Measurements from ENCODE around the gene SEC61G. TPM values are rescaled to one million over a fixed set of nuclear protein-coding genes. Genes with fewer than 3 reads are reported as not detected.
A peak's percentile ranks its signal among the peaks of the same experiment; 100 is the strongest.

SEC61G gene
- total and polyA plus RNA-seq, 10 of the 15 experiments (the other 5 are each of a cell fraction or from before 2014, with no cell fraction given): 163 to 809 (median 346) TPM

- TF ChIP-seq POU2F2 (IDR thresholded peaks at IDR 0.05; ENCODE audit: borderline replicate concordance, low read depth, low read length) (peak; percentile 77; the same call in 2 of the 3 replicates), IRF4 (IDR thresholded peaks at IDR 0.05; ENCODE audit: low read depth, low read length) (no peak), SP1 (IDR thresholded peaks at IDR 0.05; ENCODE audit: low read depth, low read length) (peak; percentile 76), LARP7 (IDR thresholded peaks at IDR 0.05) (no peak; the same call in 1 of the 2 replicates), SMC3 (IDR thresholded peaks at IDR 0.05; ENCODE audit: borderline replicate concordance, low read length) (no peak), MYB (IDR thresholded peaks at IDR 0.05; ENCODE audit: borderline replicate concordance, low read depth, low read length) (no peak), TCF3 (IDR thresholded peaks at IDR 0.05; ENCODE audit: borderline replicate concordance, insufficient read depth, low read depth, low read length) (no peak), E2F8 (IDR thresholded peaks at IDR 0.05; ENCODE audit: low read depth, partially characterized antibody) (peak; percentile 49), CUX1 (IDR thresholded peaks at IDR 0.05; ENCODE audit: insufficient replicate concordance, low read depth, low read length) (no peak), TCF7 (IDR thresholded peaks at IDR 0.05; ENCODE audit: borderline replicate concordance) (no peak), SMAD1 (IDR thresholded peaks at IDR 0.05; ENCODE audit: low read depth, partially characterized antibody) (peak; percentile 83), PRDM15 (CRISPR knock-in tag; IDR thresholded peaks at IDR 0.05) (no peak), ETV6 (conservative IDR thresholded peaks at IDR 0.05 in 1 of 2, IDR thresholded peaks at IDR 0.05 in 1 of 2; ENCODE audit: borderline replicate concordance in 1 of 2, low read depth in 1 of 2) (no peak), STAT1 (conservative IDR thresholded peaks at IDR 0.05) (0 out of 2 replicates have a peak, but pooled peaks have one; percentile 39), HDGF (IDR thresholded peaks at IDR 0.05) (no peak), JUNB (IDR thresholded peaks at IDR 0.05) (no peak), CHD2 (IDR thresholded peaks at IDR 0.05; ENCODE audit: borderline replicate concordance, low read depth, low read length) (peak; percentile 69)
These were observed at the start of gene SEC61G (continued) for GRCh38 chr7:54758702-54759592.
